Liver (tissue), 3 donors: Measurements from ENCODE around the gene HSPG2.

Experiments
- CTCF ChIP-seq: fragments of 150-350 bp; IDR thresholded peaks from 2 replicates; pipeline ENCODE4 v1.5.1; 2017; ENCODE audit warnings: improper control_type of control experiment, low read depth, low read length; ENCODE audit not compliant: missing input control
- EGR1 ChIP-seq, 2 donors: IDR thresholded peaks; 2 replicates each; pipeline ENCODE4 v1.6.1; 2016 to 2018; ENCODE audit warnings: antibody characterized with exemption in 2 of 2, low read depth in 2 of 2
- FOXA1 ChIP-seq: IDR thresholded peaks from 2 replicates; pipeline ENCODE4 v1.6.1; 2016; ENCODE audit warnings: antibody characterized with exemption
- FOXA2 ChIP-seq: IDR thresholded peaks from 2 replicates; pipeline ENCODE4 v1.6.1; 2016; ENCODE audit warnings: antibody characterized with exemption
- GABPA ChIP-seq, 2 donors: IDR thresholded peaks in 1 of 2; conservative IDR thresholded peaks in 1 of 2; 2 replicates each; pipeline ENCODE4 v1.6.1; 2016; ENCODE audit warnings: antibody characterized with exemption in 2 of 2, mild to moderate bottlenecking in 1 of 2, moderate library complexity in 1 of 2
- JUND ChIP-seq, 2 donors: IDR thresholded peaks; 2 replicates each; pipeline ENCODE4 v1.6.1; 2016; ENCODE audit warnings: antibody characterized with exemption in 2 of 2
- MAX ChIP-seq: IDR thresholded peaks from 2 replicates; pipeline ENCODE4 v1.6.1; 2016; ENCODE audit warnings: antibody characterized with exemption
- RAD21 ChIP-seq, 2 donors: IDR thresholded peaks; 2 replicates each; pipeline ENCODE4 v1.6.1; 2016; ENCODE audit warnings: antibody characterized with exemption in 2 of 2, mild to moderate bottlenecking in 2 of 2
- RXRA ChIP-seq, 2 donors: IDR thresholded peaks; 2 replicates each; pipeline ENCODE4 v1.6.1; 2017 to 2018; ENCODE audit warnings: antibody characterized with exemption in 2 of 2, mild to moderate bottlenecking in 1 of 2
- SP1 ChIP-seq: IDR thresholded peaks from 2 replicates; pipeline ENCODE4 v1.6.1; 2018; ENCODE audit warnings: antibody characterized with exemption, mild to moderate bottlenecking
- TAF1 ChIP-seq: conservative IDR thresholded peaks from 2 replicates; pipeline ENCODE4 v1.6.1; 2016; ENCODE audit warnings: antibody characterized with exemption, mild to moderate bottlenecking
- YY1 ChIP-seq: IDR thresholded peaks from 2 replicates; pipeline ENCODE4 v1.6.1; 2016; ENCODE audit warnings: antibody characterized with exemption, mild to moderate bottlenecking
- ZBTB33 ChIP-seq: IDR thresholded peaks from 2 replicates; pipeline ENCODE4 v1.6.1; 2016; ENCODE audit warnings: antibody characterized with exemption
- donor health status: healthy.
- donor health status: healthy.

- TF ChIP-seq EGR1 (IDR thresholded peaks at IDR 0.05; ENCODE audit: low read depth in 2 of 2): no peak
- TF ChIP-seq RAD21 (IDR thresholded peaks at IDR 0.05): peak in 1 of 2 donors; percentile 31
- TF ChIP-seq CTCF: no peak
- TF ChIP-seq SP1: peak; percentile 57
- TF ChIP-seq MAX: no peak
- TF ChIP-seq TAF1: no peak
- no peak for TF ChIP-seq FOXA1
- no peak for TF ChIP-seq YY1
- TF ChIP-seq GABPA (IDR thresholded peaks at IDR 0.05 in 1 of 2, conservative IDR thresholded peaks at IDR 0.05 in 1 of 2): no peak
- TF ChIP-seq RXRA (IDR thresholded peaks at IDR 0.05): peak; percentile 84 to 91
- no peak for TF ChIP-seq ZBTB33
- TF ChIP-seq FOXA2: no peak
- no peak for TF ChIP-seq JUND (IDR thresholded peaks at IDR 0.05)
Measured at GRCh38 chr1:21857840-21858670, 79.1 kb downstream of the HSPG2 start.
